Panc1 (cell line): ENCODE measurements around the gene KIRREL3.

Source experiments
- CTCF ChIP-seq: fragments of 450-650 bp; IDR thresholded peaks from 2 replicates; pipeline ENCODE4 v1.5.1; 2017; ENCODE audit warnings: mild to moderate bottlenecking
- POLR2AphosphoS5 ChIP-seq: IDR thresholded peaks from 2 replicates; pipeline ENCODE4 v1.6.1; 2012; ENCODE audit warnings: mild to moderate bottlenecking, low read depth, low read length, moderate library complexity
- REST ChIP-seq, 2 experiments: IDR thresholded peaks; 2 replicates each; pipeline ENCODE4 v1.6.1; 2011 to 2012; ENCODE audit warnings: low read depth in 2 of 2, control low read depth in 1 of 2, low read length in 1 of 2, mild to moderate bottlenecking in 1 of 2, moderate library complexity in 1 of 2; ENCODE audit not compliant: insufficient read depth in 1 of 2
- SIN3A ChIP-seq: IDR thresholded peaks from 2 replicates; pipeline ENCODE4 v1.6.1; 2012; ENCODE audit warnings: low read depth, mild to moderate bottlenecking, low read length, moderate library complexity, borderline replicate concordance; ENCODE audit not compliant: insufficient read depth

- no peak for TF ChIP-seq POLR2AphosphoS5
- no peak for TF ChIP-seq REST (IDR thresholded peaks at IDR 0.05; ENCODE audit: insufficient read depth in 1 of 2, low read depth in 2 of 2, low read length in 1 of 2)
- no peak for TF ChIP-seq SIN3A
- no peak for TF ChIP-seq CTCF
These were observed 493.8 kb downstream of the KIRREL3 start for GRCh38 chr11:126506789-126507188.
